K562 (cell line): ENCODE data around the gene EXOC3L2. TPM values are rescaled to one million over a fixed set of nuclear protein-coding genes. Genes with fewer than 3 reads are reported as not detected.

Source experiments
- BCOR ChIP-seq: fragments of 450-650 bp; IDR thresholded peaks from 2 replicates; pipeline ENCODE4 v1.6.1; 2016
- MCM7 ChIP-seq, 2 experiments: fragments of 450-650 bp; IDR thresholded peaks; 2 replicates each; pipeline ENCODE4 v1.6.1; 2016 to 2018
- MEIS2 ChIP-seq: fragments of 450-650 bp; IDR thresholded peaks from 2 replicates; pipeline ENCODE4 v1.6.1; 2014; ENCODE audit warnings: mild to moderate bottlenecking; ENCODE audit not compliant: partially characterized antibody
- MXI1 ChIP-seq: IDR thresholded peaks from 2 replicates; pipeline ENCODE4 v1.6.1; 2011; ENCODE audit warnings: low read depth, mild to moderate bottlenecking, improper control_type of control experiment, low read length
- NFXL1 ChIP-seq: fragments of 450-650 bp; formaldehyde crosslinking; IDR thresholded peaks from 2 replicates; pipeline ENCODE4 v1.4.0; 2021; ENCODE audit warnings: mild to moderate bottlenecking
- NKRF ChIP-seq: fragments of 450-650 bp; IDR thresholded peaks from 2 replicates; pipeline ENCODE4 v1.6.1; 2016; ENCODE audit warnings: borderline replicate concordance
- PYGO2 ChIP-seq: fragments of 450-650 bp; IDR thresholded peaks from 2 replicates; pipeline ENCODE4 v1.6.1; 2016; ENCODE audit warnings: mild to moderate bottlenecking, missing genetic modification characterization, moderate library complexity, missing compliant biosample characterization
- SOX6 ChIP-seq: fragments of 450-650 bp; IDR thresholded peaks from 2 replicates; pipeline ENCODE4 v1.6.1; 2014; ENCODE audit warnings: mild to moderate bottlenecking
- ZNF280A ChIP-seq: fragments of 450-650 bp; IDR thresholded peaks from 2 replicates; pipeline ENCODE4 v1.6.1; 2018; ENCODE audit warnings: mild to moderate bottlenecking, low read depth; ENCODE audit not compliant: partially characterized antibody
- ZNF75A ChIP-seq: fragments of 450-650 bp; formaldehyde crosslinking; IDR thresholded peaks from 2 replicates; pipeline ENCODE4 v1.4.0; 2020; ENCODE audit warnings: mild to moderate bottlenecking
- polyA plus RNA-seq, 8 experiments: library from polyadenylated mRNA; depleted of rRNA in 4 of 8; stranded (reverse) in 5 of 8; unstranded in 3 of 8; fragments of >200 nt; fragmentation: Nextera tagmentation in 2 of 8; fragmentation: Illumina TruSeq in 1 of 8; extraction: Ambion mirVana in 2 of 8; extraction: Trizol in 1 of 8; gene quantifications; 2 replicates each; pipeline versions ENCODE4 v1.2.1 to v1.2.3, GENCODE V29; 2011 to 2014; ENCODE audit warnings: inconsistent platforms in 1 of 8, missing spikeins in 1 of 8
- total RNA-seq, 7 experiments: library from RNA; depleted of rRNA in 6 of 7; stranded (reverse); fragments of >200 nt in 6 of 7; fragmentation: Illumina TruSeq in 2 of 7; extraction: Trizol in 2 of 7; gene quantifications; 2 replicates each; pipeline versions ENCODE4 v1.2.1 to v1.2.3, GENCODE V29; 2011 to 2021; ENCODE audit warnings: low replicate concordance in 1 of 7

Gene EXOC3L2
- total and polyA plus RNA-seq, 9 of the 15 experiments (the other 6 are each of a cell fraction or from before 2014, with no cell fraction given), result 0.31 to 19.0 (median 2.4) TPM

- TF ChIP-seq ZNF280A (no peak), SOX6 (no peak), MEIS2 (peak; percentile 40), ZNF75A (CRISPR knock-in tag) (no peak), MCM7 (IDR thresholded peaks at IDR 0.05) (no peak), PYGO2 (tag) (no peak), BCOR (no peak), NFXL1 (CRISPR knock-in tag) (no peak), NKRF (no peak), MXI1 (no peak)
Observed at GRCh38 chr19:45243144-45243732, 2.0 kb downstream of the EXOC3L2 start (continued).
